Skeletal muscle cell (primary cell): Measurements from ENCODE around the gene INTS11.

Experiments used
- DNase-seq: peaks from one replicate; pipeline ENCODE4 v3.0.0-alpha.2; 2010; ENCODE audit warnings: low read depth
- H3K4me3 ChIP-seq: 2 replicates; pipeline ENCODE4 v1.5.1; 2011; ENCODE audit warnings: low read depth, mild to moderate bottlenecking, control low read depth, low read length, moderate library complexity

Gene INTS11

DNA sequence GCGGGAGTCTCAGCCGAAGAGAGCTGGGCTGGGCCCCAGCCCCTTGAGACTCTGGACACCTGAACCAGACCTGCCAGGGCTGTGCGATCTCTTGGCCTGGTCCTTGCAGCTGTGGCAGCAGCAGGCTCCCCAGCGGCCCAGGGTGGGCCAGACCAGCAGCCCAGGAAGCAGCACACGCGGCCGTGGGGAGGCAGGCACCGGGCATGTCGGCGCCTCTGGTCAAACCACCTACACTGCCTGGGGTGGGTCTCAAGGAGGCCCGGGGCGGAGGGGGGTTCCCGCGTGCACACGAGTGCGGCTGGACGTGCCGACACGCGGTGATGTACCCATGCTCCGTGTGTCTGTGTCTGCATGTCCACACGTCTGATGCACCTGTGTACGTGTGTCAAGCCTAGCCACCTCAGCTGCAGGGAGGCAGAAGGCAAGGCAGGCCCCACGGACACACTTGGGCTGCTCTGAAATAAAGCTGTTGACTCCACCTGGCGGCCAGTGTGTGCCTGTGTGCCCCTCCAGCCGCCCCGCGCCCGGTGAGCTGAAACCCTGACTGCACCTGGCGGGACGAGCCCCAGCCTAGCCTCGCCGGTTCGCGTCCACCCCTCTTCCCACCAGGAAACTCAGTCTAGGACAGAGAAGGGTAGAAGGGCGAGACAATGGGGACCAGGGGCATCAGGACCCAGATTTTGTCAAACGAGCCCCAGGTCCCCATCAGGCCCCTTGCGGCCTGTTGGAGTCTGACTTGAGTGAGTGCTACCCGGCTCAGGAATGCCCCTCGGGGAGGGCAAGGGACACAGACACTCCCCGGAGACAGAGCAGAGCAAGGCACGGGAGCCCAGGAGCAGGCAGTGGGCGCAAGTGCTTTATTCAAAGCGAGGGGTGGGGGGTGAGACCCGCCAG, 32.7 kb downstream of the INTS11 start:
- no peak for DNase-seq

DNA sequence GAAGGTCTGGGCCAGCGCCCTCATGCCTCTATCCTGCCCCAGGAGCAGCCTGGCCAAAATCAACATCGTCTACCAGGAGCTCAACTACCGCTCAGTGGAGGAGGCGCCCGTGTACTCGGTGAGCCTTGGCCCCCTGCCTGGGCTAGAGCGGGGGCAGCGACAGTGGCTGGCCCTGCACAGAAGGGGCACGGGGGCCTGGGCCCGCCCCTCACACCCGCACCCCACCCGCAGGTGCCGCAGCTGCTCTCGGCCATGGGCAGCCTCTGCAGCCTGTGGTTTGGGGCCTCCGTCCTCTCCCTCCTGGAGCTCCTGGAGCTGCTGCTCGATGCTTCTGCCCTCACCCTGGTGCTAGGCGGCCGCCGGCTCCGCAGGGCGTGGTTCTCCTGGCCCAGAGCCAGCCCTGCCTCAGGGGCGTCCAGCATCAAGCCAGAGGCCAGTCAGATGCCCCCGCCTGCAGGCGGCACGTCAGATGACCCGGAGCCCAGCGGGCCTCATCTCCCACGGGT, 33.4 kb downstream of the INTS11 start:
- no peak overlapping the region for H3K4me3 ChIP-seq
- DNase-seq: no peak

More for the DNA sequence above, 32.7 kb downstream of the INTS11 start:
- no peak overlapping the region for H3K4me3 ChIP-seq

DNA sequence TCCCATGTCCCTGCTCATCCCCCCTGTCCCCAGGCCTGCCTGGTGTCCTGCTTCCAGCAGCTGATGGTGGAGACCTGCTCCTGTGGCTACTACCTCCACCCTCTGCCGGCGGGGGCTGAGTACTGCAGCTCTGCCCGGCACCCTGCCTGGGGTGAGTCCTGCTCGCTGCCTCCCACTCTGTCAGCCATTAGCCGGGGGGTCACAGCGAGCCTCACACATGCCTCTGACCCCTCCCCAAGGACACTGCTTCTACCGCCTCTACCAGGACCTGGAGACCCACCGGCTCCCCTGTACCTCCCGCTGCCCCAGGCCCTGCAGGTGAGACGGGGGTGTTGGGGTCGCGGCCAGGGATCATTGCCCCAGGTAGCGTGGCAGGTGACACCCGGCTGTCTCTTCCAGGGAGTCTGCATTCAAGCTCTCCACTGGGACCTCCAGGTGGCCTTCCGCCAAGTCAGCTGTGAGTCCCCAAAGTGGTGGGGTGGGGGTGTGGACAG, 34.2 kb downstream of the INTS11 start:
- DNase-seq: no peak
- H3K4me3 ChIP-seq: no peak overlapping the region

DNA sequence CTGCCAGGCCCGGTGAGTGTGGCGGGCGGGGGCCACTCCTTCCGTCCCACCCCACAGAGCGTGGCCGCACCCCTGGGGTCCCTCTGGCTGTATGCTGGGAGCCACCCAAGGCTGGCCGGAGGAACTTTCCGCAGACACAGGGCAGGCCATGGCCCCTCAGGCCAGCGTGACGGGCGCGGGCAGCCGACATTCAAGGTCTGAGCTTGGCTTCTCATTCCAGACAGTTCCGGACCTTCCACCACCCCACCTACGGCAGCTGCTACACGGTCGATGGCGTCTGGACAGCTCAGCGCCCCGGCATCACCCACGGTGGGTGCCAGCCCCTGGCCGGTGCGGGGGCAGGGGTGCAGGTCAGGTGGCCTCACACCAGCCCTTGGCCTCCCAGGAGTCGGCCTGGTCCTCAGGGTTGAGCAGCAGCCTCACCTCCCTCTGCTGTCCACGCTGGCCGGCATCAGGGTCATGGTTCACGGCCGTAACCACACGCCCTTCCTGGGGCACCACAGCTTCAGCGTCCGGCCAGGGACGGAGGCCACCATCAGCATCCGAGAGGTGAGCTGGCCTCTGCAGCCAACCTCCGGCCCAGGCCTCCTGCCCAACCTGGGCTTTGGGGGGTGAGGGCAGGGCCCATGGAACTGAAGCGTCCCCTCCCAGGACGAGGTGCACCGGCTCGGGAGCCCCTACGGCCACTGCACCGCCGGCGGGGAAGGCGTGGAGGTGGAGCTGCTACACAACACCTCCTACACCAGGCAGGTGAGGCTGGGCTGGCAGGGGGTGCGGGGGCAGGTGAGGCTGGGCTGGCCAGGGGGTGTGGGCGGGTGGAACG, 37.0 kb downstream of the INTS11 start:
- no peak overlapping the region for H3K4me3 ChIP-seq
- no peak for DNase-seq

DNA sequence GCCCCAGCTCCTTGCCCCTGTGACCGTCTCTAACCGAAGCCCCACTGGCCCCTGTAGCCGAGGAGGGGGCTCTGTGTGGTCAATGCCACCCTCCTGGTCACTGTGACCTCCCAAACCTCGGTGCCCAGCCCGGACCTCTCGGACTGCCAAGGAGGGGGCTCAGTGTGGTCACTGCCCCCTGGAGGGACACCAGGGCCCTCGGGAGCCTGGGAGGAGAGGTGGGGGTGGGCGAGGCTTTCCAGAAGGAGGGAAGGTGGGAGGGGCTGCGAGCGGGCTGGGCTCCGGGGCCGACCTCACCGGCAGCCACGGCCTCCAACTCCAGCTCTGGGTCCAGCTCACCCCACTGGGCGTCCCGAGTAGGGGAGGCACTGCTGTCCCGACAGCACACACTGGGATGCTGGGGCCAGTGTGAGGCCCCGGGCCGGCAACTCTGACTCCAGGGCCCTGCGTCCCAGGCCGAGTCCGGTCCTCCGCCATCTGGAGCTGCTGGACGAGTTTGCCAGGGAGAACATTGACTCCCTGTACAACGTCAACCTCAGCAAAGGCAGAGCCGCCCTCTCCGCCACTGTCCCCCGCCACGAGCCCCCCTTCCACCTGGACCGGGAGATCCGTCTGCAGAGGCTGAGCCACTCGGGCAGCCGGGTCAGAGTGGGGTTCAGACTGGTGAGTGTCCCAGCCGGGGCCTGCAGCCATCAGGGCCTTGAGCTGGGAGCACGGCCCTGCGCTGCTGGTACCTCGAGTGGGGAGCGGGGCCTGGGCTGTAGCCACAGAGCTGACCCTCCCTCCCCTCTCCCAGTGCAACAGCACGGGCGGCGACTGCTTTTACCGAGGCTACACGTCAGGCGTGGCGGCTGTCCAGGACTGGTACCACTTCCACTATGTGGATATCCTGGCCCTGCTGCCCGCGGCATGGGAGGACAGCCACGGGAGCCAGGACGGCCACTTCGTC, 37.9 kb downstream of the INTS11 start:
- no peak overlapping the region for H3K4me3 ChIP-seq
- DNase-seq: no peak

DNA sequence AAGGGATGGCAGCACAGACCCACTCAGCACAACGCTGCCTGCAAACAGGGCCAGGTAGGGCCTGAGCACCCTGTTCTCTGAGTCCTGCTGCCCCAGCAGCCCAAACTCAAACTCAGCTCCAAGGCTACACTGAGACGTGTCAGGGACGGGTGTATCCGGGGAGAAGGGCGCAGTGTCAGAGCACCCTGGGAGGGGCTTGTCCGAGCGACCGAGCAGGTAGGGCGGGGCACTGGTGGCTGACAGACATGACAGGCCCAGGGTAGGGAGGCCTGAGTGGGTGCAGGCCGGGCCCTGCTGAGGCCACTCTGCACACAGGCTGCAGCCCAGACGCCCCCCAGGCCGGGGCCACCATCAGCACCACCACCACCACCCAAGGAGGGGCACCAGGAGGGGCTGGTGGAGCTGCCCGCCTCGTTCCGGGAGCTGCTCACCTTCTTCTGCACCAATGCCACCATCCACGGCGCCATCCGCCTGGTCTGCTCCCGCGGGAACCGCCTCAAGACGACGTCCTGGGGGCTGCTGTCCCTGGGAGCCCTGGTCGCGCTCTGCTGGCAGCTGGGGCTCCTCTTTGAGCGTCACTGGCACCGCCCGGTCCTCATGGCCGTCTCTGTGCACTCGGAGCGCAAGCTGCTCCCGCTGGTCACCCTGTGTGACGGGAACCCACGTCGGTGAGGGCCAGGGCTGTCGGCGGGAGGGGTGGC, 38.7 kb downstream of the INTS11 start:
- no peak for DNase-seq
- H3K4me3 ChIP-seq: no peak overlapping the region

DNA sequence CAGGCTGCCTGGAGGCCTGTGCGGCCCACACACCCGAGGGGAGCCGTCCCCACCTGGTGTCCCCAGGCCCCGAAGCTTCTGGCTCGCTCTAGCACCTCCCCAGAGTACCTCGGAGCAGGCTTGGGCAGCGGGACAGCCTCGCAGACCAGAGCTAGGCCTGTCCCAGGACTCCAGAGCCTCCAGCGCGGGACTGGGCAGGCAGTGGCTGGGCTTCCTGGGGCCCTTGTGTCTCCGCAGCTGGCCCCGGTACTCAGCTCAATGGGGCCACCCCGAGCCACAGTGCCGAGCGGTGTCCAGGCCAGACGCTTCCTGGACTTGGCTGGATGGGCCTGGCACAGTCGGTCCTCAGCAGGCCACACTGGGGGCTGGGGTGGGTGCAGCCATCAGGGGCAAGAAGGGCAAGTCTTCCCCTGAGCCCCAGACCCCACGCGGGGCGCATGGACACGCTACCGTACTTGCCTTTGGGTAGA, 39.3 kb downstream of the INTS11 start:
- no peak overlapping the region for H3K4me3 ChIP-seq
- no peak for DNase-seq

DNA sequence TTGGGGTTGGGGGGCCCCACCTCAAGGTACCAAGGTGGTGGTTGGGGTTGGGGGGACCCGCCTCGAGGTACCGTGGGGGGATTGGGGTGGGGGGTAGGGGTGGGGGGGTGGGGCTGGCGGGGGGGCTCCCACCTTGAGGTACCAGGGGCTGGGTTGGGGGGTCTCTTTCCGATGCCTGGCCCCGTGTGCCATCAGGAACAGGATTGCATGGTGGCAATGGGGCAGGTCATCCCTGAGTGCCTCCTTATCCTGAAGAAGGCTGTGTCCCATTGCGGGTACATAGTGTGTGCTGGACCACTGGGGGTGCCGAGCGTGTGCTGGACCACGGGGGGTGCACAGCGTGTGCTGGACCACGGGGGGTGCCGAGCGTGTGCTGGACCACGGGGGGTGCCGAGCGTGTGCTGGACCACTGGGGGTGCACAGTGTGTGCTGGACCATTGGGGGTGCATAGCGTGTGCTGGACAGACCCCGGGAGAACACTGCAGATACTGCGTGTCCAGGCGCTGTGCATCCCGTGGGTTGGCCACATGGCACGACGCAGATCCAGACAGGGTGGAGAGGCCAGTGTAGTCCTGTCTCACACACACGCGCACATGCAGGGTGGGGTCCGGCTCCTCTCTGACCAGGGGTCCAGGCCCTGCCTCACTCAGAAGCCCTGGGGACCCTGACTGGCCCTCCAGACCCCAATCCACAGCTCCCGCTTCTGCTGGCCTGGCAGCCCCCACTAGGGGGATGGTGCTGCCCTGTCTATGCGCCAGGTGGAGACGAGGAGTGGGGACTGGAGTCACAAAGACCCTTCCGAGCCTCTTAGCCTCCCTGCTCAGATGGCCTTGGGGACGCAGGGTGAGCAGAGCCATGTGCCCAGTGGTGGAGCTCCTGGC, 40.0 kb downstream of the INTS11 start:
- H3K4me3 ChIP-seq: no peak overlapping the region
- no peak for DNase-seq

DNA sequence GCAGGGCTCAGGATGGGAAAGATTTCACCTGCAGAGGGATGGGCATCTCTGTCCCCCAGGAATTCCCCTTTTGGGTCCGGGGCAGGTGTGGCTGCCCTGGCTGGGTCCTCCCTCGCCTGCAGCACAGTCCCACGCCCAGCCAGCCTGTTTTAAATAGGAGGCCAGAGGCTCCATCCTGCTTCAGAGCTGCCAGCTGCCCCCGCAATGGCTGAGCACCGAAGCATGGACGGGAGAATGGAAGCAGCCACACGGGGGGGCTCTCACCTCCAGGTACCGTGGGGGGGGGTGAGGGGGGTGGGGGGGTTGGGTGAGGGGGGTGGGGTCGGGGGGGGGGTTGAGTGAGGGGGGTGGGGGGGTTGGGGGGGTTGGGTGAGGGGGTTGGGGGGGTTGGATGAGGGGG, 40.6 kb downstream of the INTS11 start:
- DNase-seq: no peak
- no peak overlapping the region for H3K4me3 ChIP-seq

DNA sequence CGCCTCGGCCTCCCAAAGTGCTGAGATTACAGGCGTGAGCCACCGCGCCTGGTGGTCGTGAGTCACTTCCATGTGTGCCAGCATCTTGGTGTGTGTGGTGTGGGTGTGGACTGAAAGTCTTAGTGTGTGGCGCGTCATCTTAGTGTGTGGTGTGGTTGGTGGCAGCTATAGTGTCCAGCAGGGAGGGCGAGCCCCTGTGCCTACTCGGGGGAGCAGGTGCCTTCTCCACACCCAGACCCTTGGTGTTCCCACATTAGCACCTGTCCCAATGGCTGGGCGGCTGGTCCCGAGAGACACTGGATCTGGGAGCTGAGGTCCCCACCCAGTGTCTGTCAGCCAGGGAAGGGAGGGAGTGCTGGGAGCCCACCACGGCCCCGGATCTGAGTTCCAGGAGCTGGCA, 41.5 kb downstream of the INTS11 start:
- DNase-seq: no peak
- H3K4me3 ChIP-seq: no peak overlapping the region

DNA sequence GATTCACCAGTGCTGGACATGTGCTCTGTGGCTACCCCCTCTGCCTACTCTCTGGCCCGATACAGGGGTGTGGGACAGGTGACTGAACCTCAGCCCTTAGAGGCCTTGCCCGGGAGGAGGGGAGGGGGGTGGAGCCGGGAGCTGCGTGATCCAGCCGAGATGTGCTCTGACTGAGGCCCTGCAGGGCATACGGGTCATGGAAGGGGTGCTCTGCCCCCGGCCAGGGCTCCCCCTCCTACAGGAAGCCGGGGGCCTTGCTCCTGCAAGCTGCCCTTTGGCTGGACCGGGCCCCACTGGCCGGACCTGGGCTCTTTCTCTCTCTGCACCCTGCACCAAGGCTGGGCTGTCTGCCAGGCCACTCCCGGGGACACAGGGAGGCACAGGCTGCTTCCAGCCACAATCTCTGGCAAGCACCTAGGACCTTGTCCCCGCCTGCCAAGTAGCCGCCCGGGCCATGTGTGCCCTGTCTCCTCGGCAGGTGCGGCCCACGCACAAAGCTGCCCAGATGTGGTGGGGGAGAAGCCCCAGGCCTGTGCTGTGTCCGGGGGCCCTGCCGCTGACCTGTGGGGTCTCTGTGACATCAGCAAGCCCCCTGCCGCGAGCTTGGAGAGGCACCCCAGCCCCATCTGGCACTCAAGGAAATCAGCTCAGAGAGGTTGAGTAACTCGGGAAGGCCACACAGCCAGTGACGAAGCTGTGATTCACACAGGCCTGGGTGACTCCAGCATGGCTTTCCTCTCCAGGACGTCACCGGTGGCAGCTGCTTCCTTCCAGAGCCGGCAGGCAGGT, 42.7 kb downstream of the INTS11 start:
- no peak for DNase-seq

DNA sequence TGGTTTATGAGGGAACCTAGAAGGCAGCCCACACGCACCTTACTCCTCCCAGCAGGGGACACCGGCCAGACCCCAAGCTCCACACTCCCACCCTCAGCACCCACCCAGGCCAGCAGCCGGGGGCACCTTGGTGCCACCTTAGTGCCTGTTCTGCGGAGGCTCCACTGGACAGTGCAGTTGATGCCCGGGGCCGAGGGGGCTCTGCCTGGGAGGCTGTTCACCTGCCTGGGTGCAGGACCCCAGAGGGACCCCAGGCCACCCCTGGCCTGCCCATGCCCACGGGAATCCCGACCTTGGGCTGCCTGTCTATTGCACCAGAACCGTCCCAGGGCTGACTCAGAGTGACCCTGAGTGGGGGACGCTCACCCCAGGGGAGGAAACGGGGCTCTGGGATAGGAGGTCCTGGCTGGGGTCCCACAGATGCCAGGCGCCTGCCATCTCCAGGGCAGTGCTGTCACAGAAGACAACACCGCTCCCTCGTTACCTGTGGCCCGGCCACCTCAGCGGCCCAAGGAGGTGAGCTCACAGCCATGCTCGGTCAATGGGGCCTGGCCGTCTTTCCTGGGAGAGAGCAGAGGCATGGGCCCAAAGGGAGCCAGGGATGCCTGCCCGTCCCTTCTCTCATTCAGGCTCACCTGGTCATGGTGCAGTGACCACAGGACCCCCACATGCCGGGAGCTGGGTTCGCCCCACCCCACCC, 43.5 kb downstream of the INTS11 start:
- DNase-seq: no peak

More for the DNA sequence above, 42.7 kb downstream of the INTS11 start:
- H3K4me3 ChIP-seq: no peak overlapping the region

DNA sequence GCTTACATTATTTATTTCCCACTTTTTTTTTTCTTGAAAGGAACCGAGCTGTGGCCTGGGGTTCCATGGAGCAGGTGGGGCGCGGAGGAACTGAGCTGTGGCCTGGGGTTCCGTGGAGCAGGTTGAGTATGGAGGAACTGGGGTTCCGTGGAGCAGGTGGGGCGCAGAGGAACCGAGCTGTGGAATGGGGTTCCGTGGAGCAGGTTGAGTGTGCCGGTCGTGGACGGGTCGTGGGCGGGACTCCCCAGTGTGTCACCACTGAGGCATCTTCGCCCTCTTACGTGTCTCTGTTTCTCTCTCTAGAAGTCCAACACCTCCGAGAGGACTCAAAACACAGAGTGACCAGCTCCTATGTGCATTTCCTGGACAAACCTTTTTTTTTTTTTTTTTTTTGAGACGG, 45.4 kb downstream of the INTS11 start:
- DNase-seq: no peak
- H3K4me3 ChIP-seq: no peak overlapping the region

More for the DNA sequence above, 43.5 kb downstream of the INTS11 start:
- H3K4me3 ChIP-seq: no peak overlapping the region

DNA sequence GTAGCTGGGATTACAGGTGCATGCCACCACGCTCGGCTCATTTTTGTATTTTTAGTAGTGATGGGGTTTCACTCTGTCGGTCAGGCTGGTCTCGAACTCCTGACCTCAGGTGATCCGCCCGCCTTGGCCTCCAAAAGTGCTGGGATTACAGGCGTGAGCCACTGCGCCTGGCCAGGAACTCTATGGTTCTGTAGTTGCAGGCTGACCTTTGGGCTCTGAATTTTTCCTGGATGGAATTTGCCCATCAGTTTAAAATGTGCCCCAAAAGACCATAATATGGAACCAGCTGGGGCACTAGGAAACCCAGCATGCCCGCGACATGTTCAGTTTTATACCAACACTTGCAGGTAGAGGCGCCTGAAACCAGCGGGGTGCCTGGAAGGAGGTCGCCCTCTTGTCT, 45.8 kb downstream of the INTS11 start:
- DNase-seq: no peak
- no peak overlapping the region for H3K4me3 ChIP-seq

DNA sequence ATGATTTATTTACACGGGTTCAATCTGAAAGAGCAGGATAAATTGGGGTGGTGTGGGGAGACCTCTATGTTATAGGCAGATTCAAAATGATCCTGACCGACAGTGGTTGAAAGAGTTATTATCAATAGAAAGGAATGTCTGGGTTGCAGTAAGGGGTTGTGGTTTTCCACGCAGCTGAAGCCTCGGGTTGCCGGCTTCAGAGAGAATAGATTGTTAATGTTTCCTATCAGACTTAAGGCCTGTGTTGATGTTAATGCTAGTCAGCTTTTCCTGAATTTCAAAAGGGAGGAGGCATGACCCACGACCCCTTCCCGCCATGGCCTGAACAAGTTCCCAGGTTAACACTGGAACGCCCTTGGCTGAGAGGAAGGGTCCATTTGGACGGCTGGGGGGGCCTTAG, 48.6 kb downstream of the INTS11 start:
- DNase-seq: no peak
- no peak overlapping the region for H3K4me3 ChIP-seq

DNA sequence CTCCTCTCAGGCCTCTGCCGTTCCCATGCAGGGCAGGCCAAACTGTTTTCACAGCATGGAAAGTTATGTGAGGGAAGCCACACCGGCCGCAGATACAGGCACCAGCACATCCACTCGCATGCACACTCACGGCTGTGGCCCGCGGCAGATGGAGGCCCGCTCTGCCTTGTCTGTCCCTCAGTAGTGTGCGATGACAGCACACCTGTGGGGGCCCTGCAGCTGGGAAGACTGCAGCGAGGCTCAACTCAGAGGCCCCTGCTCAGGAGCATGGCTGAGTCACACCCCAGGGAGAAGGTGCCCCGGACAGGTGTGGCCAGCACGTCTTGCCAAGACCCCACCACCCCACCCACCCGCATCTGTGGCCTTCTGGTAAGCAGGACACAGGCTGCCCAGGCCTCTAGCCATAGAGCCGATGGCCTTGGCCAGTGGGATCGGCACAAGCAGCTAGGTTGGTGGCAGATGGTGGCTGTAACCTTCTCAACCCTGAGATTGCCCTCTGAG, 49.5 kb downstream of the INTS11 start:
- DNase-seq: no peak
- peak overlapping the region; percentile 62 for H3K4me3 ChIP-seq
